SU-DHL-6 (cell line): Measurements from ENCODE around the gene SNCA.

Experiments used
- H2AFZ ChIP-seq: fragments of 200-600 bp; sonication (generic); 2 replicates; pipeline ENCODE4 v1.6.1; 2014; ENCODE audit warnings: low read depth, mild to moderate bottlenecking, moderate library complexity, mixed read lengths, antibody characterized with exemption, low read length; ENCODE audit not compliant: severe bottlenecking
- H3F3A ChIP-seq: fragments of 200-600 bp; shearing (Covaris generic); 2 replicates; pipeline ENCODE4 v1.6.0; 2016; ENCODE audit warnings: antibody characterized with exemption, mild to moderate bottlenecking; ENCODE audit not compliant: insufficient read depth
- H3K27ac ChIP-seq: fragments of 200-600 bp; sonication (generic); 2 replicates; pipeline ENCODE4 v1.5.1; 2016; ENCODE audit warnings: low read depth, mild to moderate bottlenecking, low read length, moderate library complexity, mixed read lengths
- H3K27me3 ChIP-seq: fragments of 200-600 bp; sonication (generic), shearing (Covaris generic); 2 replicates; pipeline ENCODE4 v1.6.0; 2014; ENCODE audit warnings: mild to moderate bottlenecking, low read length
- H3K36me3 ChIP-seq: fragments of 200-600 bp; sonication (generic); 2 replicates; pipeline ENCODE4 v1.6.1; 2014; ENCODE audit warnings: mild to moderate bottlenecking, low read length, mixed read lengths
- H3K4me2 ChIP-seq: fragments of 300-600, 200-600 bp; shearing (Covaris generic), sonication (generic); 2 replicates; pipeline ENCODE4 v1.6.0; 2014; ENCODE audit warnings: low read length, low read depth, mild to moderate bottlenecking; ENCODE audit not compliant: poor library complexity, severe bottlenecking
- H3K4me3 ChIP-seq: fragments of 200-600 bp; sonication (generic); 2 replicates; pipeline ENCODE4 v1.5.1; 2014; ENCODE audit warnings: antibody characterized with exemption, low read length, mild to moderate bottlenecking, mixed read lengths; ENCODE audit not compliant: insufficient read depth, poor library complexity, severe bottlenecking
- H3K79me2 ChIP-seq: fragments of 200-600 bp; sonication (generic); 2 replicates; pipeline ENCODE4 v1.6.1; 2014; ENCODE audit warnings: mild to moderate bottlenecking, low read length, moderate library complexity; ENCODE audit not compliant: insufficient read depth
- H3K9ac ChIP-seq: fragments of 200-600 bp; sonication (generic); 2 replicates; pipeline ENCODE4 v1.7.0; 2014; ENCODE audit warnings: mild to moderate bottlenecking, low read length
- H3K9me2 ChIP-seq: fragments of 200-600 bp; sonication (generic); replicated peaks from 2 replicates; pipeline ENCODE4 v1.6.1; 2014; ENCODE audit warnings: low read length; ENCODE audit not compliant: insufficient read depth
- H3K9me3 ChIP-seq: fragments of 200-600 bp; sonication (generic); 2 replicates; pipeline ENCODE4 v1.6.1; 2014; ENCODE audit warnings: low read length, mixed read lengths; ENCODE audit not compliant: insufficient read depth
- H4K20me1 ChIP-seq: fragments of 200-600 bp; sonication (generic); 2 replicates; pipeline ENCODE4 v1.6.1; 2014; ENCODE audit warnings: low read depth, mild to moderate bottlenecking, antibody characterized with exemption, low read length, moderate library complexity, mixed read lengths
- EZH2phosphoT487 ChIP-seq: fragments of 200-600 bp; sonication (generic), shearing (Covaris generic); conservative IDR thresholded peaks from 2 replicates; pipeline ENCODE4 v1.6.1; 2018; ENCODE audit warnings: mild to moderate bottlenecking, antibody characterized with exemption, low read length, moderate library complexity, mixed read lengths
- TF ChIP-seq, protein P1 (sequence below): fragments of 200-600 bp; sonication (generic); IDR thresholded peaks from one replicate; pipeline ENCODE4 v1.5.1; 2017; ENCODE audit warnings: antibody characterized with exemption, mild to moderate bottlenecking, low read length, moderate library complexity; ENCODE audit not compliant: insufficient read depth, poor library complexity, severe bottlenecking

Gene SNCA

DNA sequence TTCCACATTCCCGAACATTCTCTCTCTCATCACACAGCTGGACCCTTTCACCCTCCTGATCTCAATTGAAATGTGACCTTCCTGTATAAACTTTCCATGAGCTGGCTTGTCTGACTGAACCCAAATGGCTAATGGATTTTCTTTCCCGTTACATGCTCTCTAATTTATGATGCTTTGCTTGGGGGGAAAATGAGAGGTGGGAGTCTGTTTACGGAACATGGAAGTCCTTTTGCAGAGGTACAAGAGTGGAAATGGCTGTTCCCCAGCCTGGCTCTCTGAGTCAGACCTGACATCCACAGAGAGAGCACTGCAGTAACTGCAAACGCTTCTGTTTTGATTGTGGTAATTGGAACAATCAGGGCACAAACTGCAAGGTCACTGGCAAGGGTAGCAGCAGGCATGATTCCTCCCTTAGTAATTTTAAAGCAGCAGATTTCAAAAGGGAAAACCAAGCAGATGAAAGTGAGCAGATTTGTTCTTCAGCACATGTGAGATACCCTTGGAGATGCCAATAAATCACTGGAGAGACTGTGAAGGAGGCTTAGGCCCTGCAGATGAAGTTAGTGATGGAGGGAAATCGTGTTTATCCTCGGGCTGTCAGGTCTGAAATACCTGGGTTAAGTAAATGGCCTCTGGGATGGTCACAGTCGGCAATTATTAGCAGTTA lies 83.9 kb downstream of the SNCA start:
- Histone ChIP-seq H3K4me3 (no peak overlapping the region), H3F3A (no peaks in the 10 kb centered on the region), H3K27me3 (no peaks in the 10 kb centered on the region), H3K27ac (no peak overlapping the region), H3K9me3 (no peaks in the 10 kb centered on the region), H2AFZ (no peak overlapping the region), H3K9ac (no peak overlapping the region), H3K9me2 (no peaks in the 10 kb centered on the region), H4K20me1 (no peaks in the 10 kb centered on the region), H3K4me2 (no peak overlapping the region), H3K36me3 (no peaks in the 10 kb centered on the region), H3K79me2 (no peaks in the 10 kb centered on the region)
- TF ChIP-seq, protein P1, sequence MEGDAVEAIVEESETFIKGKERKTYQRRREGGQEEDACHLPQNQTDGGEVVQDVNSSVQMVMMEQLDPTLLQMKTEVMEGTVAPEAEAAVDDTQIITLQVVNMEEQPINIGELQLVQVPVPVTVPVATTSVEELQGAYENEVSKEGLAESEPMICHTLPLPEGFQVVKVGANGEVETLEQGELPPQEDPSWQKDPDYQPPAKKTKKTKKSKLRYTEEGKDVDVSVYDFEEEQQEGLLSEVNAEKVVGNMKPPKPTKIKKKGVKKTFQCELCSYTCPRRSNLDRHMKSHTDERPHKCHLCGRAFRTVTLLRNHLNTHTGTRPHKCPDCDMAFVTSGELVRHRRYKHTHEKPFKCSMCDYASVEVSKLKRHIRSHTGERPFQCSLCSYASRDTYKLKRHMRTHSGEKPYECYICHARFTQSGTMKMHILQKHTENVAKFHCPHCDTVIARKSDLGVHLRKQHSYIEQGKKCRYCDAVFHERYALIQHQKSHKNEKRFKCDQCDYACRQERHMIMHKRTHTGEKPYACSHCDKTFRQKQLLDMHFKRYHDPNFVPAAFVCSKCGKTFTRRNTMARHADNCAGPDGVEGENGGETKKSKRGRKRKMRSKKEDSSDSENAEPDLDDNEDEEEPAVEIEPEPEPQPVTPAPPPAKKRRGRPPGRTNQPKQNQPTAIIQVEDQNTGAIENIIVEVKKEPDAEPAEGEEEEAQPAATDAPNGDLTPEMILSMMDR = no peak
- TF ChIP-seq EZH2phosphoT487 = no peak

DNA sequence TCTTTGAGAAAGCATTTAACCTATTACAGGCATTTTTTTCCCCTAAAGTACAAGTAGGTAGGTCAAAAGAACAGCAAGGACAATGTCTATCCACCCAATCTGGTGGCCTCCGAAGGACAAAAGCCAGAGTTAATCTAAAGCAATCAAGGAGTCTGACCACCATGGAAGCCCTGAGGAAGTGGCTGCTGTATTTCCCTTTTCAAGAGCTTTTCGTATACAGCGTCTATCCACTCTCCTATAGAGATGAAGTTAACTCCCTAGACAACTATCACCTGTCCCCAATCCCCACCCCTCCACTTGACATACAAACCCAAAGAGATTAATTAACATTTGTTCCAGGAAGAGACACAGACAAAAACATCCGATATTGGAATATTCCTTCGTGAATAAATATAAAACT lies 85.5 kb downstream of the SNCA start:
- Histone ChIP-seq H3K9me3 (no peaks in the 10 kb centered on the region), H3K27ac (no peak overlapping the region), H3K9me2 (no peaks in the 10 kb centered on the region), H2AFZ (no peak overlapping the region), H3K36me3 (no peaks in the 10 kb centered on the region), H3F3A (no peaks in the 10 kb centered on the region), H4K20me1 (no peaks in the 10 kb centered on the region), H3K4me3 (no peak overlapping the region), H3K79me2 (no peaks in the 10 kb centered on the region), H3K27me3 (no peaks in the 10 kb centered on the region), H3K9ac (no peak overlapping the region), H3K4me2 (no peak overlapping the region)
- TF ChIP-seq, protein P1 = no peak
- no peak for TF ChIP-seq EZH2phosphoT487

DNA sequence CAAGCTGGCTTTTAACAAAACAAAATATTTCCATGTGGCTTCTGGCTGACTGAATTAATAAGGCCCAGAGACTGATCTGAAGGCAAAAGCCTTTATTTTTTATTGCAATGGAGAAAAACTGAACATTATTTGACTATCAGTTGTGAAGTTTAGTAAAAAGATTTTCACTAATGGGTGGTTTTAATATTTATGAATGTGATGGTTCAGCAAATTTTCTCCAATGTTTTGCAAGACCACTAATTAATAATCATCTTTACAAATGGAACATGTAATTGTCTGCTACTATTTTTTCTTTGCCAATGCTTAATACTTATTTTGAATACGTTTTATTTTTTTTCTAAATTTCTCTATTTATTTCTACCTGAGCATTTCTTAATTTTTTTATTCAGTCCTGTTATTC lies 90.6 kb downstream of the SNCA start:
- no peaks in the 10 kb centered on the region for H3K9me3 ChIP-seq
- no peak overlapping the region for H3K4me2 ChIP-seq
- H3K9ac ChIP-seq = no peak overlapping the region
- no peak overlapping the region for H3K27ac ChIP-seq
- H2AFZ ChIP-seq = no peak overlapping the region
- no peaks in the 10 kb centered on the region for H3K27me3 ChIP-seq
- TF ChIP-seq, protein P1 = no peak
- TF ChIP-seq EZH2phosphoT487 = no peak
- H3K79me2 ChIP-seq = no peaks in the 10 kb centered on the region
- no peak overlapping the region for H3K4me3 ChIP-seq
- no peaks in the 10 kb centered on the region for H3K36me3 ChIP-seq
- no peaks in the 10 kb centered on the region for H4K20me1 ChIP-seq
- no peaks in the 10 kb centered on the region for H3K9me2 ChIP-seq
- H3F3A ChIP-seq = no peaks in the 10 kb centered on the region
